SKM-1 (cell line): Measurements from ENCODE around the gene FBXL13.
"Not testable (repeated sequence)": the region's sequence is repeated elsewhere in the genome, so short reads cannot be mapped to it uniquely, and the experiment has no call there.

Experiments used
- DNase-seq: peaks from one replicate; lab custom pipeline; 2025; ENCODE audit not compliant: unreplicated experiment; lab: John Stamatoyannopoulos, UW

FBXL13 gene

DNA sequence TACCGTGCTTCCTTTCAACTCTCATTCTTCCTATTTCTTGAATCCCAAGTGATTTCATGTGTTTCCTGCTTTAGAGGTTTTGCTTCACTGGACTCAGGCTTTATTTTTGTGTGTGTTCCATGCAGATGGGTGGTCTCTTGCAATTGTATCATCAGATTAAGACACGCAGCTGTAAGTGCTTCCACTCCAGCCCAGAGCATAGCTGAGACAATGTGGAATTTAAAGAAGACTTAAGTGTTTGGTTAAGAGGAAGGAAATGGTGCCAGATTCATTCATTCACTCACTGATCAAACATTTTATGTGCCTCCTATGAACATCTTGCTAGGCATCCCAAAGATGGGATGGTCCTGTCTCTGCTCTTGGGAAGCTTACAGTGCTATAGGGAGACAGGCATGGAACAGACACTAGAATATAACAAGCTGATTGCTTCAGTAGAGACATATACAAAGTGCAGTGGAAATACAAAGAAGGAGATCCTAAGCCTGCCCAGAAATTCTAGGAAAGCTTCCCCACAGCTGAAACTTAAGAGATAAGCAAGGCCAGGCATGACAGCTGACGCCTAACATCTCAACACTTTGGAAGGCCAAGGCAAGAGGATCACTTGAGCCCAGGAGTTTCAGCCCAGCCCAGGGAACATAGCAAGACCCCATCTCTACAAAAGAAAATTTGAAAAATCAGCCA lies 207.9 kb downstream of the FBXL13 start:
- no peak for DNase-seq

DNA sequence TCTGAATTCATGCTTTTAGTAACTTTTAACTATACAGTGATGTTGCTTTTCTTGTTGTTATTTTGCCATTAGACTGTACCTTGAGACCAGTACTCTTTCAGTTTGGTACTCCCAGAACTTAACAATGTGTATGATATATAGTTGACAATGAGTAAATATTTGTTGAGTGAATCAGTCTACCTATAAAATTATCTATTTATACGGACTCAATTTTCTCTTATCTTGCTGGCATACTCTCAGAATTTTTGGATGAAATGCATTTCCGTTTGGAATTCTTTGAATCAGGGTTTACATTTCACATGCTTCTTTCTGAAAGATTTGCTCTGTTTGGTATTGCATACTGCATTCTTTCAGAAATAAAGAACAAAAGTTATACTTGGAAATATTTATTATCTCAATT lies 209.6 kb downstream of the FBXL13 start:
- no peak for DNase-seq

- no peak for DNase-seq
These were observed 214.2 kb downstream of the FBXL13 start for GRCh38 chr7:102860351-102860811.

DNA sequence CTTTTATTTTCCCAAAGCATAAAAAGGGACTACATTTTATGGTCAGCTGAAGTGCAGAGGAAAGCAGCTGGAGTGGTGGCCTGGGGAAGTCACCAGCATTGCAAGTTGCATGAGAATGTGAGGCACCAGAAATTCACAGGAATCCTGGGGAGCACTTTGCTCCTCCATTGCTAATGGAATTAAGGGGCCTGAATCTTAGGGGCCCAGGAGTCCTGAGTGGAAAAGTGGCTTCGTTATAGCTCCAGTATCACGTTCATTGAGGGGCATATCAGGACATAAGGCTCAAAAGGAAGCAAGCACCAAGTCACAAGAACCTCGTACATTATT lies 214.8 kb downstream of the FBXL13 start:
- DNase-seq = no peak

DNA sequence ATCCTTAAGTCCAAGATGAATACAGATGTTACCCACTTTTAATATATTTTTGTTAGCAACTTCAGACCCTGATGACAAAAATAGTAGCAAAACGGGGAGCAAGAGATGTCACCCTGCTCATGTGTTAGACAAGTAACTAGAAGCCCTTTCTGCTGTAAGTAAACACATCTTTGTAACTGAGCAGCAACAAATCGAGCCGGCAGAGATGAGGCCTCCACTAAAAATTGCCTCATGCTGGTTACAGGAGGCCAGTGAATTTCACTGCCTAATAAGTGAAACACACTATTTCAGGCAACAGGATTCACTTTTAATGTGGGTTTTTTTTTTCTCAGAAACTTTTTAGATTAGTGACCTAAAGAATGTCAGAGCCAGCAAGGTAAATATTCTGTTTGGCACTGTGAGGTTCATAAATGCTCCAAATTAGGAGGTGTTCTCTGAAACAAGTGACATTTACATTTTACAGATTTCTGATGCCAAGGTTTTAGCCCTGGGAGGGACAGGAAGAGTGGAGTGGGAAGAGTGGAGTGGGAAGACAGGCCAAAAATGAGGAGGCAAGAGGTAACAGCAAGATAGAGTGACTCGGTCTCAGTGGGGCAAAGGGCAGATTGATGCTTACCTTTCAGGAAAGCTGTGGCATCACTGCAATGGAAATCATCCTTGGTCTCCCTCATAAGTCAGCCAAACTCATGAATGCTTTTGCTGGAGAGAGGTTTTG lies 215.4 kb downstream of the FBXL13 start:
- no peak for DNase-seq

GRCh38 chr7:102856036-102856435 lies 218.6 kb downstream of the FBXL13 start:
- DNase-seq = no peak

- no peak for DNase-seq
These were observed 225.1 kb downstream of the FBXL13 start for GRCh38 chr7:102849538-102849937.

- no peak for DNase-seq
These were observed 225.5 kb downstream of the FBXL13 start for GRCh38 chr7:102849079-102849478.

GRCh38 chr7:102845346-102845745 lies 229.2 kb downstream of the FBXL13 start:
- DNase-seq = no peak

DNA sequence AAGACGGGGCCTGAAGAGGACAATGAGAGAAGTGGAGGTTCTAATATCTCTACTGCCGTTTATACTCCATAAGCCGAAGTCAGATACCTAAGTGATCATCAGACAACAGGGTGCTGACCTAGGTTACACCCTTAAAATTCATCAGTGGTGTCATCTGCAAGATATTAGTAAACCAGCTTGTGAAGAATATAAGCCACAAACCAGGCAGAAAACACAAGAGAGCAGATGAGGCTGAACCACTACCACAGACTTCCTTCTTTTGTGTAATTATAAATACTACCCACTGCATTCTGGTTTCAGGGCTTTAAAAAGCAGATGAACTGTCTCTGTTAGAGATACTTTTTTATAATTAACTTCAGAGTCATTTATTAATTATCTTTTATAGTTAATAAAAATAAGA lies 230.7 kb downstream of the FBXL13 start:
- DNase-seq = no peak

DNA sequence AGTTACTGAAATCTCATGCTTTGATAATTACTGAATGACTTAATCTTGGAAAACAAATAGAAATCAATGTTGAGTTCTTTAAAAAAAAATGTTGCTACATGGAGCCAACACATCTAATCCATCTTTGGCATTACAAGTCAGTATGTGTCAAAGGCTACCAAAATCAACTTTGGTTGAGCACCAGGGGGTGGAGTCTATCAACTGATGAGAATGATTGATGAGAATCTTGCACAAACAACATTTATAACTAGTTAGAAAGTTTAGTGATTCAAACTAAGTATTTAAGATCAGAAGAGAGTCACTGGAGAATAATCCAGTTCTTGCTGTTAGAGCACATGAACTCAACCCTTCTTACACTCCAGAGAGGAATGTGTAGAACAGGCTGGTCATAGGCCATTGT lies 232.3 kb downstream of the FBXL13 start:
- no peak for DNase-seq

- DNase-seq = no peak
These were observed 233.3 kb downstream of the FBXL13 start for GRCh38 chr7:102841290-102841689.

- no peak for DNase-seq
These were observed 234.2 kb downstream of the FBXL13 start for GRCh38 chr7:102840404-102840803.

DNA sequence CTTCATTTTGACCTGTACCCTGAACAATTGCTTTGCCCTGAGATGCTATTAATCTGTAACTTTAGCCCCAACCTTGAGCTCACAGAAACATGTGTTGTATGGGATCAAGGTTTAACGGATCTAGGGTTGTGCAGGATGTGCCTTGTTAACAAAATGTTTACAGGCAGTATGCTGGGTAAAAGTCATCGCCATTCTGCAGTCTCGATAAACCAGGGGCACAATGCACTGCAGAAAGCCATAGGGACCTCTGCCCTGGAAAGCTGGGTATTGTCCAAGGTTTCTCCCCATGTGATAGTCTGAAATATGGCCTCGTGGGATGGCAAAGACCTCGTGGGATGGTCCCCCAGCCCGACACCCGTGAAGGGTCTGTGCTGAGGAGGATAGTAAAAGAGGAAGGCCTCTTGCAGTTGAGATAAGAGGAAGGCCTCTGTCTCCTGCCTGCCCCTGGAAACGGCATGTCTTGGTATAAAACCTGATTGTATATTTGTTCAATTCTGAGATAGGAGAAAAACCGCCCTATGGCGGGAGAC lies 236.0 kb downstream of the FBXL13 start:
- DNase-seq = not testable (repeated sequence)

GRCh38 chr7:102837802-102838201 lies 236.8 kb downstream of the FBXL13 start:
- no peak for DNase-seq

DNA sequence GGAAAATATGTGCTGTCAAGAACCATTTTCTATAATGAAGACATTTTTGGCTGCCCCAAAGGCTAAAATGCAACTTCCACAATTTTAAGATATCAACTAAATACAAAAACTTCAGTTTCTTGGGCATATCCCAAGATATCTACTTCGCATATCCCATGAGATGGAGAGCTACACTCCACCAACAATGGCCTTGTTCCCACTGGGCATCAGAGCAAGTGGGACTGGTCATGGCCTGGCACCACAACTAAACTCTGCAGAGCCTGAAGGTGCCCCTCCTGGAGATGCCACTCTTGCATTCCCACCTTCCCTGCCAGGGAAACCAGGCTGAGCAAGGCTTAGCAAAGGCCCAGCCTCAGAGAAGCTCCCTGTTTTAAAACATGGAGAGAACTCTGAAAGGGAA lies 237.6 kb downstream of the FBXL13 start:
- DNase-seq = no peak

DNA sequence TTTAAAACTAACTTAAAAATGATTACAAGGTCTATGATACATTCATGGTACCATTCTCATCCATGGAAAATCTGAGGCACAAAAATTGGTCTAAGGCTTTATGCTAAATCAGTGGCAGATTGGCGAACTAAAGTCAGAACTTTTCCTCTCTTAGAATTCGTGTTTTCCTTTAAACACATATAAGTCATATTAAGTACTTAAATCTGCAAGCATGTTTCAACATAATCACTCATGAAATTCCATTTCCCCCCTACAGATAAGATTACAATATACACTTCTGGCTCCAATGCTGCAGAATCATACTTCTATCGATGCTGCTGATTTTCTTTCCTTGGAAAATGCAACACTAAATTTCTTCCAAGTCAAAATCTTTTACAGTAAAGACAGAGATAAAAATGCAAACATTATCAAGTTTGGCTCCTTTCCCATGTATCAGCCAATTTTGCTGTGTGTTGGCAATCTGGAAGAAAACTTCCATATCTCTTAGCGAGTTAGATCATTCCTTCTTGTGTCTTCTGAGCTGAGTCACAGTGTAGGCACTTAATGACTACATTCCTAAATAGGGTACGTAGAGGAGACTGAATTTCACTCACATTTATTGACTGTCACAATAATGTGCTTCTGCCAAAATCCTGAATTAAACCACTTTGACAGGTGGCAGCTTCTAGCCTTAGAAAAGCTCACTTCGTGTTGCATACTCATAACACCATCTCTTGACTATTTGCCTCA lies 238.2 kb downstream of the FBXL13 start:
- DNase-seq = no peak

DNA sequence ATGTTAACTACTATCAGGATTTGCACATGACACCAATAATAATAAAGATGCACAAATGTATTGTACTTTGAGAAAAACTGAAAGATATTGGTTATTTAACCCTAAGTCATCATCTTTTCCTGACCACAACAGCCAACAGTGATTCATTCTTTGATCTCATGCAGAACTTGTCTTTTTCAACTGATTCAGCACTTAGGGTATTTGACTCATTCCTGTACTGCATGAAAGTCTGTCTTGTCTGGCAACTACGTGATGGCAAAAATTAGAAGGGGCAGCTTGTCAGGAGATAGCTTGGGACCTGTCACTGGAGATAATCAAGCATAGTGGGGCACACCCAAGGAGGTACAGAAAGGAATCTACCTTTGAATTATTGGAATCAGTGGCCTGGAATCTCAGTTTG lies 239.6 kb downstream of the FBXL13 start:
- no peak for DNase-seq

DNA sequence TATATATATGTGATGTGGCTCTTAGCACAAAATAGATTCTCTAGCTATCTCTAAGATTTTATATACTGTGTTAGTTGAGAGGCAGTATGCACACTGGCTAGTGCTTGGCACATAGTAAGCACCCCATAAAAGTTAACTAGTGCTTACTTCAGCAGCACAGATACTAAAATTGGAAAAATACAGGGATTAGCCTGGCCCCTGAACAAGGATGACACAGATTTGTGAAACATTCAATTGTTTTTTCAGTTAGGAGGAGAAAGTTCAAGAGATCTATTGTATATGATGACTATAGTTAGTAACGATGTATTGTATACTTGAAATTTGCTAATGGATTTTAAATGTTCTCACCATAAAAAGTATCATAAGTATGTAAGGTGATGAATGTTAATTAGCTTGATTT lies 240.1 kb downstream of the FBXL13 start:
- DNase-seq = no peak

DNA sequence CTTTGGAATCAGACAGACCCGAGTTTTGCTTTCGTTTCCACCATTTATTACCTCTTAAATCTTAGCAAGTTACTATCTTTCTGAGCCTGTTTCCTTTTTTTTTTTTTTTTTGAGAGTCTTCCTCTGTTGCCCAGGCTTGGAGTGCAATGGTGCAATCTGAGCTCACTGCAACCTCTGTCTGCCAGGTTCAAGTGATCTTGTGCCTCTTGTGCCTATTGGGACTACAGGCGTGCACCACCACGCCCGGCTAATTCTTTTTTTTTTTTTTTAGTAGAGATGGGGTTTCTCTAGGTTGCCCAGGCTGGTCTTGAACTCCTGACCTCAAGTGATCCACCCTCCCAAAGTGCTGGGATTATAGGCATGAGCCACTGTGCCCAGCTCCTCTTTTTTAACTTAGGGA lies 241.3 kb downstream of the FBXL13 start:
- no peak for DNase-seq

DNA sequence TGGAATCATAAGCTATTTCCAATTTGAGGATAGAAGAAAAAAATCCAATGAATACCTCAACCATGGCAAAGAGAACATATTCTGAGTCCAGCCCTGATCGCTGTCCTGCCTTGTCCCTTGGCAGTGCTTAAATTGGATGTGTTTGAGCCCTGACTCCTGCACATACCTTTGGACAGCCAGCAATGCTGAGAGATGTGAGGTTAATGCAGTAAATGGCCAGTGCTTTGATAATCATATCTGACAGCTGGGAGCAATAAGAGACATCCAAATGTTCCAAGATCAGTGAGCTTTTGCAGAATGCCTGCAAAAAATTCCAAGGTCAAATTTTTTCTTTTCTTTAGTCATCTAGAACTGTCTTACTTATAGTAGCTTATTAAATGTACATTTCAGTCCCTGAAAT lies 241.9 kb downstream of the FBXL13 start:
- no peak for DNase-seq

- DNase-seq = no peak
These were observed 244.4 kb downstream of the FBXL13 start for GRCh38 chr7:102830197-102830596.
